ENCODE measurements around the gene CIBAR2.

CIBAR2 gene

DNA sequence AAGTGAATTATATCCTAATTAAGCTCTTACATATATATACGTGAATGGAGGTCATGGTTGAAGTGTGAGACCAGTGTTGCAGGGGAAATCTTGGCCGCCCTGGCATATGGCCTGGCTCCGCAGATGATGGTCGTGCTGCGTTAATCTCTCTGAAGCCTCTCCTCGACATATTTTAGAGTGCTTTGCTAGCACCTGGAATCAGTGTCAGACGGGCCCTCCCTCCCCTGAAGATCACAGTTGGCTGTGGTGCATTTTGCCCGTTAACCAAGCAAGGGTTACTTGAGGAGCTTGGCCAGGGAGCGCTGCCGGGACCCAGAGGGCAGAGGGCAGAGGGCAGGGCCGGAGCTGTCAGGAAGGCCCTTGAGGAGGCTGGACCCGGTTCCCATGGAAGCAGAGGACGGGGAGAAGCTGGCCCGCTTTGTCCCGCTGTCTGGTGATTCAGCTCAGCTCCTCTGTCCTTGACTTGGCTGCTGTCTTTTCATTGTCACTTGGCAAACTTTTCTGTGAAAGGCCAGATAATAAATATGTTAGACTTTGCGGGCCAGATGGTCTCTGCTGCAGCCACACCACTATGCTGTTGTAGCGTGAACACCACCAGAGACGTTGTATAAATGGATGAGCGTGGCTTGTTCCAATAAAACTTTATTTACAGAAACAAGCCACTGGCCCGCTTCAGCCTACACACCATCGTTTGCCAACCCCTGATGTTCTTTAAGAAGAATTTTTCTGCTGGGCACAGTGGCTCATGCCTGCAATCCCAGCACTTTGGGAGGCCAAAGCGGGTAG, 32.3 kb downstream of the CIBAR2 start:
- Histone ChIP-seq H3K4me1 (ENCODE audit: control insufficient read depth, insufficient read depth, low read length) (no peaks in the 10 kb centered on the region), H3K27ac (ENCODE audit: low read depth, low read length) (no peak overlapping the region), H3K4me3 (ENCODE audit: low read length) (no peak overlapping the region), H3K27me3 (ENCODE audit: control insufficient read depth, insufficient read depth, low read length) (no peaks in the 10 kb centered on the region), H3K36me3 (ENCODE audit: control insufficient read depth, insufficient read depth, low read length) (peaks cover 6% of the 10 kb centered on the region), H3K9ac (ENCODE audit: low read length) (no peak overlapping the region)

DNA sequence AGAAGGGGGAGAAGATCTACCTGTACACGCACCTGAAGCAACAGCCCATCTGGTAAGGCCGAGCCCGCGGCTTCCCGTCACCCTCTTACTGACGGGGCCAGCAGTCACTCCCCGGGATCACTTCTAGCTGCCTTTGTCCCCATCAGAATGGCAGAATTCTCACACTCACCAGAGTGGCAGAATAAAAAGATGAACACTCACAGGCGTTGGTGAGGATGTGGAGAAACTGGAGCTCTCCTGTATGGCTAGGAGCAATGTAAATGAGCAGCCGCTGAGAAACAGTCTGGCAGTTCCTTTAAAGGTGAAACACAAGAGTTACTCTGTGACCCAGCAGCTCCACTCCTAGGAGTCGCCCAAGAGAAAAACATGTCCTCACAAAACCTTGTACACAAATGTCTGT, 33.3 kb downstream of the CIBAR2 start:
- peaks cover 6% of the 10 kb centered on the region for H3K36me3 ChIP-seq (ENCODE audit: control insufficient read depth, insufficient read depth, low read length)
- H3K4me1 ChIP-seq (ENCODE audit: control insufficient read depth, insufficient read depth, low read length): no peaks in the 10 kb centered on the region
- no peak overlapping the region for H3K9ac ChIP-seq (ENCODE audit: low read length)
- H3K27ac ChIP-seq (ENCODE audit: low read depth, low read length): no peak overlapping the region
- H3K27me3 ChIP-seq (ENCODE audit: control insufficient read depth, insufficient read depth, low read length): no peaks in the 10 kb centered on the region
- H3K4me3 ChIP-seq (ENCODE audit: low read length): no peak overlapping the region

DNA sequence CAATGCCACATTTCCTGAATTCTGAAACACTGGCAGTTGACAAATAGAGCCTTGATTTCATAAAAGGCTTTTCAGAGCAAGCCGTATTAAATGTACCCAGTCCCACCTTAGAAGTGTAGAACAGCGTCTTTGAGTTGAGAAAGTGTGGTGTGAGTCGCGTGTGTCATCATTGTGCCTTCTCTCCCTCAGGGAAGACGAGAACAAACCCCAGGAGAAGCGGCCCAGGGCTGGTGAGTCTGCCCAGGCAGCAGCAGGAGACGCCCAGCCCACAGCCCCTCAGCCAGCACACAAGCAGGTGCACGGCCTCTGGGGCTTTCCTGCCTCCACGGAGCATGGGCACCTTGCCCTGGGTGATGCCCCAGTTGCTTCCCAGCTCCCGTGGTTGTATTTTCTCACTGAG, 34.0 kb downstream of the CIBAR2 start:
- Histone ChIP-seq H3K4me3 (ENCODE audit: low read length) (no peak overlapping the region), H3K9ac (ENCODE audit: low read length) (no peak overlapping the region), H3K27me3 (ENCODE audit: control insufficient read depth, insufficient read depth, low read length) (no peaks in the 10 kb centered on the region), H3K27ac (ENCODE audit: low read depth, low read length) (no peak overlapping the region), H3K4me1 (ENCODE audit: control insufficient read depth, insufficient read depth, low read length) (no peaks in the 10 kb centered on the region), H3K36me3 (ENCODE audit: control insufficient read depth, insufficient read depth, low read length) (peaks cover 6% of the 10 kb centered on the region)

DNA sequence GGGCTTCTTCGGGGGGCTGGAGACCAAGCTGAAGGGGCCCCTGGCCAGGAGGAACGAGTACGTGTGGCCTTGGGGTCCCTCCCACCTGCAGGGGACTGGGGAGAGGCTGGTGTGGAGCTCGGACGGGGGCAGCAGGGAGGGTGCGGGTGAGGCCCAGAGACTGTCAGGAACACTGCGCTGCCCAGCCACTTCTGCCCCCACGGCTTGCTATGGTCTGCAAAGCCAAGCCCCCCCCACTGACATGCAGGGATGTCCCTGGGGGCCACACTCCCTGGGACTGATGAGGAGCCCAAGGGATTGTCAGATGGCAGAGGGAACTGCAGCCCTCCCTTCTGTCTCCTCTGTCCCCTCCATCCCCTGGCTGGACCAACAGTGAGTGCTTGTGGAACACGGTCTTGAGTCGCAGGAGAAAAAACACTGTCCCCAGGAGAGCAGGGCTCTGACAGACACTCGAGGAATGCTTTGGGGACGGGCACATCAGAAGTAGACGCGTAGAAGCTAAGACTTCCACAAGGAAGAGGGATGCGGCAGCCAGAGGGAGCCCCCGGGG, 34.6 kb downstream of the CIBAR2 start:
- no peak overlapping the region for H3K4me3 ChIP-seq (ENCODE audit: low read length)
- H3K36me3 ChIP-seq (ENCODE audit: control insufficient read depth, insufficient read depth, low read length): peaks cover 10% of the 10 kb centered on the region
- H3K27me3 ChIP-seq (ENCODE audit: control insufficient read depth, insufficient read depth, low read length): no peaks in the 10 kb centered on the region
- no peaks in the 10 kb centered on the region for H3K4me1 ChIP-seq (ENCODE audit: control insufficient read depth, insufficient read depth, low read length)
- no peak overlapping the region for H3K9ac ChIP-seq (ENCODE audit: low read length)
- no peak overlapping the region for H3K27ac ChIP-seq (ENCODE audit: low read depth, low read length)

DNA sequence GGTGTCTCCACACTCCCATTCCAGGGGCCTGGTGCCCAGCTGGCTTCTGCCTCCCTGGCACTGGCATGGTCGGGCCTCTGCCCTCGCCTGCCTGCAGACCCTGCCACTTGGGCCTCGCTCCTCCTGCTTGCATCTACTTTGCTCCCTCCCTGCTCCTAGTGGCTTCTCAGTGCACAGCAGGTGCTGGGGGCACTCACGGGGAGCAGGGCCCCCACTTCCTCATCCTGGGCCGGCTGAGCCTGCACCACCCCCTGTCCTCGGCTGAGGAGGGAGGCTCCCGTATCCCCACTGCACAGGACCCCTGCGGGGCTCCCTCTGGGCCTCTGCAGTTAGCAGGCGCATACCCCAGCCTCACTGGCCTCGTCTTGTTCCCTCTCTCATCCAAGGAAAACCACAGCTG, 35.2 kb downstream of the CIBAR2 start:
- Histone ChIP-seq H3K4me1 (ENCODE audit: control insufficient read depth, insufficient read depth, low read length) (no peaks in the 10 kb centered on the region), H3K27me3 (ENCODE audit: control insufficient read depth, insufficient read depth, low read length) (no peaks in the 10 kb centered on the region), H3K36me3 (ENCODE audit: control insufficient read depth, insufficient read depth, low read length) (peaks cover 10% of the 10 kb centered on the region), H3K4me3 (ENCODE audit: low read length) (no peak overlapping the region), H3K9ac (ENCODE audit: low read length) (no peak overlapping the region), H3K27ac (ENCODE audit: low read depth, low read length) (no peak overlapping the region)

DNA sequence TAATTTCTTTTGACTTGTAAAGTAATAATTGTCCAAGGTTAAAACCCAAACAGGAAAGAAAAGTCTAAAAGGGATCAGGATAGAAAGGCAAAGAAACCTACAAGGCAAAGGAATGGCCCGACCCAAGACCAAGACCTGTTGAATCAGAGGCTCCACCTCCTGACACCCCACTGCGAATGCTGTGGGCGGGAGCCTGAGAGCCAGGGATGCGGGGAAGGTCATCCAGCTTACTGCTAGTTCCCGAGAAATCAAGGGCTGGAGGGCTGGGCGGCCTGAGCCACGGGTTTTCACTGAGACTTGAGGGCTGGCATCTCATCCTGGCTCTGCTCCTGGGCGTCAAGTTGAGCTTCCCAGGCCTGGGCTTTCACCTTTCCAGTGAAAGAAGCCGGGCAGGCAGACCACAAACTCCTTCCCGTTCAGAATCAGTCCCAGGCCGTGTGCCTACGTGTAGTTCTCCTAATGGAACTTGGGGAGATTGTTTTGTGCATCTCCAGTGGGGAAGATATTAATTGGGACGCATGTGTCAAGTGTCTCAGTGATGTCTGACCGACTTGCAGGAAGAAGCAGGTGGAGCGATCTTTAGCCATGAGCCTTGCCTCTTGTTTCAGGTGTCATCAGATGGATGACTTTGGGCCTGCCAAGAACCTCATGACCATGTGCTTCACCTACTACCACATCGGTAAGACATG, 36.9 kb downstream of the CIBAR2 start:
- no peaks in the 10 kb centered on the region for H3K27me3 ChIP-seq (ENCODE audit: control insufficient read depth, insufficient read depth, low read length)
- peaks cover 10% of the 10 kb centered on the region for H3K36me3 ChIP-seq (ENCODE audit: control insufficient read depth, insufficient read depth, low read length)
- H3K4me1 ChIP-seq (ENCODE audit: control insufficient read depth, insufficient read depth, low read length): no peaks in the 10 kb centered on the region
- no peak overlapping the region for H3K27ac ChIP-seq (ENCODE audit: low read depth, low read length)
- H3K9ac ChIP-seq (ENCODE audit: low read length): no peak overlapping the region
- H3K4me3 ChIP-seq (ENCODE audit: low read length): no peak overlapping the region

DNA sequence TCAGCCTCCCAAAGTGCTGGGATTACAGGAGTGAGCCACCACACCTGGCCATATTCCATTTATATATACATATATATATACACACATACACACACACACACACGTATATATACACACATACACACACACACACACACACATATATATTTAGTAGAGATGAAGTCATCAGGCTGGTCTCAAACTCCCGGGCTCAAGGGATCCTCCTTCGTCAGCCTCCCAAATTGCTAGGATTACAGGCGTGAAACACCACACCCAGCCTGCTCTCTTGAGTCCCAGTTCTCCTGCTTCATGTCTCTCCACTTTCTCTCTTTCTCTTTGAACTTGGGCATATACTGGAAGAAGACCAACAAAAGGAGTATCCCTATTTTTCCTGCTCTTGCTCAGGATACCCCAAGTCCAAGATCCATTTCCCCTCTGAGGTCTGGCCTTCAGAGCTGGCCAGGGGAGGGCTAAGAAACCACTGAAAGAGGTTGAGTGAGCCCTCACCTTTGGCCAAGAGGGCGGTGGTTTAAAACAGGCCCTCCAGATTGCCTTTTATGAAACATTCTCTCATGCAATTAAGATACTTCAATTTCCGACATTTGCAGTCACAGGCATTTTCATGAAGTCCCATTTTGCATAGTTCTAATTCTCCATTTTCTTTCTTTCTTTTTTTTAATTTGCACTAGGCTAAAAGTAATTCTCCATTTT, 37.9 kb downstream of the CIBAR2 start:
- no peaks in the 10 kb centered on the region for H3K4me1 ChIP-seq (ENCODE audit: control insufficient read depth, insufficient read depth, low read length)
- peaks cover 10% of the 10 kb centered on the region for H3K36me3 ChIP-seq (ENCODE audit: control insufficient read depth, insufficient read depth, low read length)
- no peak overlapping the region for H3K9ac ChIP-seq (ENCODE audit: low read length)
- no peak overlapping the region for H3K27ac ChIP-seq (ENCODE audit: low read depth, low read length)
- H3K27me3 ChIP-seq (ENCODE audit: control insufficient read depth, insufficient read depth, low read length): no peaks in the 10 kb centered on the region
- H3K4me3 ChIP-seq (ENCODE audit: low read length): no peak overlapping the region

DNA sequence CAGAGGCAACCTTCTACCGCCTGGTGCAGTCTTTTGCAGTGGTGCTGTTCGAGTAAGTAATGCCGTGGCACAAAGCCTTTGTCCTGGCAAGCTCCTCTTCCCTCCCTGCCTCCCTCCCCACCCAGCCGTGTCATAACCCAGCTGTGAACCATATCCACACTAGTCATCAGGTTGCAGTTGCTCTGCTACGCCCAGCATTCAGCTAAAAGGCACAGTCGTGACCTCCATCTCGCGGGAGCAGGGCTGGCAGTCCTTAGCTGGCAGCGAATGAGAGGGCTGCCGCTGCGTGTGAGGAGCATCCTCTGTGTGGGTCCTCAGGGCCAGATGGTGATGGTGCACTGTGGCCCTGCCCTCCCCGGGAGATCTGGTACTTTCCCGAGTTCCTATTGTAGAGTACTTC, 39.3 kb downstream of the CIBAR2 start:
- Histone ChIP-seq H3K9ac (ENCODE audit: low read length) (no peak overlapping the region), H3K36me3 (ENCODE audit: control insufficient read depth, insufficient read depth, low read length) (peaks cover 10% of the 10 kb centered on the region)

DNA sequence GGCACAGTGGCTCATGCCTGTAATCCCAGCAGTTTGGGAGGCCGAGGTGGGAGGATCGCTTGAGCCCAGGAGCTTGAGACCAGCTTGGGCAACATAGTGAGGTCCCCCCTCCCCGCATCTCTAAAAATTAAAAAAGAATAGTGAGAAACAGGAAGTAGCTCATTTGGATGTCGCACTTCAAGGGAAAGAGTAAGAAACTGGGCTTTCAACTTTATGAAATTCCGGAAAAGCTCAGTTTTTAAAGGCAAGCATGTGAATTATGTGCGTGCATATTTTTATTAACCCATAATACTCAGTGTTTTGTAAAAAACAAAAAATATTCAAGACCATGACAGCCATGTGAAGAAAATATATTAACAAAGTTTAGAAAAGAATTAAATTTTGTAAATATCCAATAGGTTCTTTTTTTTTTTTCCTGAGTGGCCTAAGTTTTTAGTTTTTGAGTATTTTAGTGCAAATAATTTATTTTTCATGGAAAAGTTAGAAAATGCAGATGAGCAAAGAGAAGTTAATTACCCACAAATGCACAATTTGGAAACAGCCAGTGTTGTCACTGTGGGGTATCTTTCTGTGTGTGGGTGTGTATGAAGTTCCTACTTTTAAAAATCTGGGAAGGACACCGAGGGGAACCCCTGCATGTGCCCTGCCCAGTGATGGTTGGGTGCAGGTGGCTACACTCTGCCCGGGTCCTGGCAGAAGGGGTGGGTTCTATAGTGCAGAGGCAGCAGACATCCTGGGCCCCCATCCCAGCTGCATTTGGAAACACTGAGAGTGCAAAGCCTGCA, 40.0 kb downstream of the CIBAR2 start:
- Histone ChIP-seq H3K4me1 (ENCODE audit: control insufficient read depth, insufficient read depth, low read length) (no peaks in the 10 kb centered on the region), H3K27ac (ENCODE audit: low read depth, low read length) (no peak overlapping the region), H3K27me3 (ENCODE audit: control insufficient read depth, insufficient read depth, low read length) (no peaks in the 10 kb centered on the region), H3K9ac (ENCODE audit: low read length) (no peak overlapping the region), H3K4me3 (ENCODE audit: low read length) (no peak overlapping the region), H3K36me3 (ENCODE audit: control insufficient read depth, insufficient read depth, low read length) (peaks cover 12% of the 10 kb centered on the region)

More for the DNA sequence above, 39.3 kb downstream of the CIBAR2 start:
- H3K27ac ChIP-seq (ENCODE audit: low read depth, low read length): no peak overlapping the region
- H3K4me1 ChIP-seq (ENCODE audit: control insufficient read depth, insufficient read depth, low read length): no peaks in the 10 kb centered on the region
- H3K27me3 ChIP-seq (ENCODE audit: control insufficient read depth, insufficient read depth, low read length): no peaks in the 10 kb centered on the region
- H3K4me3 ChIP-seq (ENCODE audit: low read length): no peak overlapping the region

DNA sequence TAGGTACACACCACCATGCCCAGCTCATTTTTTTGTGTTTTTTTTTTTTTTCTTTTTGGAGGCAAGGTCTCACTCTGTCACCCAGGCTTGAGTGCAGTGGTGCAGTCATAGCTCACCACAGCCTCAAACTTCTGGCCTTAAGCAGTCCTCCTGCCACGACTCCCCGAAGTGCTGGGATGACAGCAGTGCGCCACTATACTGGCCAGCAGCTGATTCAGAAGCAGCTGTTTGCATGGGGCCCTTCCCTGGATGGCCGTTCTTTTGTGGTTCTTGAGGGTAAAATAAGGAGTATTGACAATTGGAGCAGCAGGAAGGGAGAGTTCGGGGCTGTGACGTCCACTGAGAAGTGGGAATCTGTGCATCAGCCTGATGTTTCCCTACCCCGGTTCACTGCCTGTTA, 43.1 kb downstream of the CIBAR2 start:
- Histone ChIP-seq H3K4me3 (ENCODE audit: low read length) (no peak overlapping the region), H3K36me3 (ENCODE audit: control insufficient read depth, insufficient read depth, low read length) (peaks cover 15% of the 10 kb centered on the region), H3K27me3 (ENCODE audit: control insufficient read depth, insufficient read depth, low read length) (no peaks in the 10 kb centered on the region), H3K9ac (ENCODE audit: low read length) (no peak overlapping the region), H3K4me1 (ENCODE audit: control insufficient read depth, insufficient read depth, low read length) (no peaks in the 10 kb centered on the region), H3K27ac (ENCODE audit: low read depth, low read length) (no peak overlapping the region)

DNA sequence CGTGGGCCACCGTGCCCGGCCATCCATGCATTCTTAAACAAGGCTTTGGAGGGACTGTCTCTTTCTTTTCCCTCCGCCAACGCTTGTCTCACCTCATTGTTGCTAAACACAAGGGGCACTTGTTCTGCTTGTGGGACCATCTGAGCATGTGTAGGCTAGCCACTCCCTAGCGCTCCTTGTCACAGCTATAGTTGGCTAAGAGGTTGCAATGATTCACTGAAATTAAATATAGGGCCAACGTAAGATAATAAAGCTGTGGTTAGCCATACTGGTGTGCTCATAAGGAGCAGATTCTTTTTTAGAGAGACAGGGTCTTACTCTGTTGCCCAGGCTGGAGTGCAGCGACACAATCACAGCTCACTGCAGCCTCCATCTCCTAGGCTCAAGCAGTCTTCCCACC, 43.5 kb downstream of the CIBAR2 start:
- peaks cover 15% of the 10 kb centered on the region for H3K36me3 ChIP-seq (ENCODE audit: control insufficient read depth, insufficient read depth, low read length)
- H3K27me3 ChIP-seq (ENCODE audit: control insufficient read depth, insufficient read depth, low read length): no peaks in the 10 kb centered on the region
- no peak overlapping the region for H3K9ac ChIP-seq (ENCODE audit: low read length)
- H3K4me1 ChIP-seq (ENCODE audit: control insufficient read depth, insufficient read depth, low read length): no peaks in the 10 kb centered on the region
- H3K4me3 ChIP-seq (ENCODE audit: low read length): no peak overlapping the region
- H3K27ac ChIP-seq (ENCODE audit: low read depth, low read length): no peak overlapping the region

DNA sequence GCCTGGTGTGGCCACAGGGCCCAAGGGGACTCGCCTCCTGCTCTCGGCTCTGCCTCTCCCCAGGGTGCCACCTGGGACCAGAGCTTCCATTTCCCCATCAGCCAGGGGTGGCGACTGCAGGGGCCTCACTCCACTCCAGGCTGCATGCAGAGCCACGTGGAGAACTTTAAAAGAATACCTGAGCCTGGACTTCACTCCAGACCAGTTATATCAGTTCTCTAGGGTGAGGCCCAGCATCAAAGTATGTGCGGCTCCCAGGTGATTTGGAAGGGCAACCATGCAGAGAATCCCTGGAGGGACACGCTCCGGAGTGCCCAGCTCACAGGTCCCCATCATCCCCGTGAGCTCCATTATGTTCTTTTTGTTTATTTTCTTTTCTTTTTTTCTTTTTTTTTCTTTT, 44.8 kb downstream of the CIBAR2 start:
- no peak overlapping the region for H3K27ac ChIP-seq (ENCODE audit: low read depth, low read length)
- no peaks in the 10 kb centered on the region for H3K27me3 ChIP-seq (ENCODE audit: control insufficient read depth, insufficient read depth, low read length)
- H3K4me1 ChIP-seq (ENCODE audit: control insufficient read depth, insufficient read depth, low read length): no peaks in the 10 kb centered on the region
- no peak overlapping the region for H3K4me3 ChIP-seq (ENCODE audit: low read length)
- H3K36me3 ChIP-seq (ENCODE audit: control insufficient read depth, insufficient read depth, low read length): peaks cover 11% of the 10 kb centered on the region
- H3K9ac ChIP-seq (ENCODE audit: low read length): no peak overlapping the region
